Loucy (cell line): Measurements from ENCODE around the gene CTRB1.

Source experiments
- H2AFZ ChIP-seq: fragments of 200-600 bp; sonication (generic); 2 replicates; pipeline ENCODE4 v1.6.0; 2016; ENCODE audit warnings: antibody characterized with exemption, mild to moderate bottlenecking, low read length, moderate library complexity
- H3F3A ChIP-seq: fragments of 200-600 bp; 2 replicates; pipeline ENCODE4 v1.6.0; 2016; ENCODE audit warnings: antibody characterized with exemption, low read depth, mild to moderate bottlenecking
- H3K27me3 ChIP-seq: fragments of 200-600 bp; sonication (generic); 2 replicates; pipeline ENCODE4 v1.6.1; 2014; ENCODE audit warnings: low read length, mild to moderate bottlenecking; ENCODE audit not compliant: insufficient read depth, poor library complexity, severe bottlenecking
- H3K36me3 ChIP-seq: fragments of 200-600 bp; sonication (generic); 2 replicates; pipeline ENCODE4 v1.6.1; 2016; ENCODE audit warnings: low read length; ENCODE audit not compliant: insufficient read depth
- H3K4me1 ChIP-seq: fragments of 200-600 bp; sonication (generic); 2 replicates; pipeline ENCODE4 v1.5.1; 2014; ENCODE audit warnings: low read length, mild to moderate bottlenecking; ENCODE audit not compliant: insufficient read depth, poor library complexity, severe bottlenecking
- H3K4me2 ChIP-seq: fragments of 200-600 bp; sonication (generic); 2 replicates; pipeline ENCODE4 v1.6.0; 2014; ENCODE audit warnings: antibody characterized with exemption, low read length, low read depth, mild to moderate bottlenecking; ENCODE audit not compliant: poor library complexity, severe bottlenecking
- H3K4me3 ChIP-seq: fragments of 200-600 bp; sonication (generic); 2 replicates; pipeline ENCODE4 v1.5.1; 2014; ENCODE audit warnings: low read length, mild to moderate bottlenecking, mixed read lengths; ENCODE audit not compliant: poor library complexity, severe bottlenecking
- H3K79me2 ChIP-seq: fragments of 200-600 bp; sonication (generic); 2 replicates; pipeline ENCODE4 v1.6.1; 2014; ENCODE audit warnings: low read length; ENCODE audit not compliant: insufficient read depth
- H3K9ac ChIP-seq: fragments of 200-600 bp; sonication (generic); 2 replicates; pipeline ENCODE4 v1.6.0; 2014; ENCODE audit warnings: mild to moderate bottlenecking, low read depth, low read length, moderate library complexity; ENCODE audit not compliant: poor library complexity, severe bottlenecking
- H3K9me2 ChIP-seq: fragments of 200-600 bp; sonication (generic); replicated peaks from 2 replicates; pipeline ENCODE4 v1.6.1; 2016; ENCODE audit warnings: low read depth, low read length, mixed read lengths
- H3K9me3 ChIP-seq: fragments of 200-600 bp; sonication (generic); 2 replicates; pipeline ENCODE4 v1.6.1; 2014; ENCODE audit warnings: mild to moderate bottlenecking, antibody characterized with exemption, low read length, low read depth; ENCODE audit not compliant: insufficient read depth
- H4K20me1 ChIP-seq: fragments of 200-600 bp; sonication (generic); 2 replicates; pipeline ENCODE4 v1.6.0; 2014; ENCODE audit warnings: antibody characterized with exemption, low read length, mild to moderate bottlenecking; ENCODE audit not compliant: insufficient read depth, poor library complexity, severe bottlenecking
- CTCF ChIP-seq: fragments of 200-600 bp; sonication (generic); conservative IDR thresholded peaks from 2 replicates; pipeline ENCODE4 v1.5.1; 2014; ENCODE audit warnings: mild to moderate bottlenecking, antibody characterized with exemption, low read length
- EZH2phosphoT487 ChIP-seq: fragments of 200-600 bp; IDR thresholded peaks from 2 replicates; pipeline ENCODE4 v1.6.1; 2018; ENCODE audit warnings: antibody characterized with exemption, mild to moderate bottlenecking, moderate library complexity, borderline replicate concordance

The CTRB1 gene

GRCh38 chr16:75198135-75198600 is 20.6 kb upstream of the CTRB1 start:
- Histone ChIP-seq H3F3A (no peaks in the 10 kb centered on the region), H2AFZ (peak overlapping the region; percentile 30), H3K79me2 (no peaks in the 10 kb centered on the region), H3K9me2 (no peaks in the 10 kb centered on the region), H4K20me1 (no peaks in the 10 kb centered on the region), H3K4me1 (peaks cover 9% of the 10 kb centered on the region), H3K36me3 (no peaks in the 10 kb centered on the region), H3K9ac (no peak overlapping the region), H3K27me3 (no peaks in the 10 kb centered on the region), H3K4me2 (peak overlapping the region; percentile 60), H3K9me3 (no peaks in the 10 kb centered on the region), H3K4me3 (peak overlapping the region; percentile 42)
- TF ChIP-seq EZH2phosphoT487 = no peak
- TF ChIP-seq CTCF = no peak

GRCh38 chr16:75202069-75202590 is 16.7 kb upstream of the CTRB1 start:
- TF ChIP-seq CTCF (no peak), EZH2phosphoT487 (no peak)
- Histone ChIP-seq H3K4me1 (peaks cover 9% of the 10 kb centered on the region), H3K36me3 (no peaks in the 10 kb centered on the region), H3K9ac (no peak overlapping the region), H4K20me1 (no peaks in the 10 kb centered on the region), H3K9me2 (no peaks in the 10 kb centered on the region), H3K4me2 (no peak overlapping the region), H3K4me3 (no peak overlapping the region), H2AFZ (no peak overlapping the region), H3F3A (no peaks in the 10 kb centered on the region), H3K79me2 (no peaks in the 10 kb centered on the region), H3K27me3 (no peaks in the 10 kb centered on the region), H3K9me3 (no peaks in the 10 kb centered on the region)

GRCh38 chr16:75203096-75203495 is 15.7 kb upstream of the CTRB1 start:
- no peaks in the 10 kb centered on the region for H3F3A ChIP-seq
- H3K27me3 ChIP-seq = no peaks in the 10 kb centered on the region
- no peaks in the 10 kb centered on the region for H3K79me2 ChIP-seq
- no peaks in the 10 kb centered on the region for H3K9me2 ChIP-seq
- H2AFZ ChIP-seq = no peak overlapping the region
- peaks cover 4% of the 10 kb centered on the region for H3K4me1 ChIP-seq
- no peak overlapping the region for H3K4me3 ChIP-seq
- no peak overlapping the region for H3K9ac ChIP-seq
- H4K20me1 ChIP-seq = no peaks in the 10 kb centered on the region
- no peak for TF ChIP-seq CTCF
- no peak for TF ChIP-seq EZH2phosphoT487
- no peaks in the 10 kb centered on the region for H3K36me3 ChIP-seq
- no peaks in the 10 kb centered on the region for H3K9me3 ChIP-seq
- H3K4me2 ChIP-seq = no peak overlapping the region
